GM12878 (cell line): ENCODE measurements around the gene GOSR1. TPM values are rescaled to one million over a fixed set of nuclear protein-coding genes. Genes with fewer than 3 reads are reported as not detected.

ENCODE experiments used
- ATAC-seq: fragments of 200-7000 bp; cut with Tn5 transposase; 3 replicates; pipeline ENCODE4 v1.9.1; 2020; ENCODE audit warnings: mild to moderate bottlenecking, moderate library complexity
- BruUV-seq: library from RNA; stranded (reverse); fragments of 400-500 nt; replicated peaks from 2 replicates; lab custom pipeline; 2021; lab: Mats Ljungman, UMichigan
- CTCF ChIA-PET: fragments of 300-600 bp; sonication (Branson Sonifier 250); formaldehyde crosslinking; extraction: SDS; loops from one replicate; lab custom pipeline; 2021; ENCODE audit warnings: inconsistent platforms; lab: Yijun Ruan, JAX
- POLR2A ChIA-PET: fragments of 350-600 bp; formaldehyde crosslinking; extraction: SDS; loops from one replicate; lab custom pipeline; 2021; ENCODE audit warnings: inconsistent platforms; lab: Charles Lee
- RAD21 ChIA-PET: fragments of 300-600 bp; sonication (Branson Sonifier 250); formaldehyde crosslinking; loops from one replicate; lab custom pipeline; 2023; ENCODE audit warnings: antibody characterized with exemption; ENCODE audit not compliant: unreplicated experiment; lab: Charles Lee
- SMC1A ChIA-PET: fragments of 300-600 bp; sonication (Branson Sonifier 250); formaldehyde crosslinking; loops from one replicate; lab custom pipeline; 2023; ENCODE audit not compliant: unreplicated experiment, uncharacterized antibody; lab: Charles Lee
- DNase-seq: peaks from one replicate; pipeline ENCODE4 v3.0.0-alpha.2; 2011; ENCODE audit warnings: low read depth, low spot score
- FAIRE-seq: peaks from 3 replicates; lab custom pipeline; 2011; peaks lifted over from hg19 to GRCh38; lab: Jason Lieb, UNC
- H2AFZ ChIP-seq: 2 replicates; pipeline ENCODE4 v1.6.0; 2011; ENCODE audit warnings: low read depth, low read length, control low read depth; ENCODE audit not compliant: control insufficient read depth
- H3K27ac ChIP-seq: 2 replicates; pipeline ENCODE4 v1.5.1; 2011; ENCODE audit warnings: control low read depth; ENCODE audit not compliant: control insufficient read depth, insufficient read depth
- H3K27me3 ChIP-seq, 2 experiments: replicated peaks in 1 of 2; 2 replicates each; pipeline versions ENCODE4 v1.6.0 to v1.6.1; 2011; ENCODE audit warnings: low read length in 1 of 2; ENCODE audit not compliant: control insufficient read depth in 2 of 2, insufficient read depth in 2 of 2
- H3K36me3 ChIP-seq, 2 experiments: 2 replicates each; pipeline ENCODE4 v1.5.1; 2011; ENCODE audit warnings: low read length in 1 of 2; ENCODE audit not compliant: control insufficient read depth in 2 of 2, insufficient read depth in 2 of 2
- H3K4me1 ChIP-seq: 2 replicates; pipeline ENCODE4 v1.6.1; 2011; ENCODE audit warnings: mild to moderate bottlenecking, low read length, moderate library complexity, mixed read lengths; ENCODE audit not compliant: control insufficient read depth, insufficient read depth
- H3K4me2 ChIP-seq: 2 replicates; pipeline ENCODE4 v1.6.0; 2011; ENCODE audit warnings: control low read depth; ENCODE audit not compliant: control insufficient read depth, insufficient read depth
- H3K4me3 ChIP-seq: fragments of 200-600 bp; sonication (generic); 2 replicates; pipeline ENCODE4 v1.5.1; 2016
- H3K79me2 ChIP-seq: 2 replicates; pipeline ENCODE4 v1.6.0; 2011; ENCODE audit warnings: low read length; ENCODE audit not compliant: control insufficient read depth, insufficient read depth
- H3K9ac ChIP-seq: 2 replicates; pipeline ENCODE4 v1.8.0; 2011; ENCODE audit warnings: low read length, control low read depth, mixed read lengths; ENCODE audit not compliant: control insufficient read depth, insufficient read depth
- H3K9me3 ChIP-seq: replicated peaks from 3 replicates; pipeline ENCODE4 v1.5.1; 2011; ENCODE audit warnings: mild to moderate bottlenecking, low read length; ENCODE audit not compliant: control insufficient read depth, insufficient read depth
- H4K20me1 ChIP-seq: 2 replicates; pipeline ENCODE4 v1.6.0; 2011; ENCODE audit not compliant: control insufficient read depth, insufficient read depth
- EGR1 ChIP-seq, 2 experiments: IDR thresholded peaks; 1 replicate in 1 of 2; 2 replicates in 1 of 2; pipeline ENCODE4 v1.6.1; 2011 to 2012; ENCODE audit warnings: low read depth in 2 of 2, low read length in 2 of 2, borderline replicate concordance in 1 of 2, mild to moderate bottlenecking in 1 of 2, moderate library complexity in 1 of 2
- ESRRA ChIP-seq: IDR thresholded peaks from 2 replicates; pipeline ENCODE4 v1.6.1; 2012; ENCODE audit warnings: mild to moderate bottlenecking, low read length, improper control_type of control experiment
- KDM1A ChIP-seq: fragments of 200-600 bp; sonication (generic); IDR thresholded peaks from 2 replicates; pipeline ENCODE4 v1.6.1; 2016; ENCODE audit warnings: borderline replicate concordance
- NFYB ChIP-seq: IDR thresholded peaks from 2 replicates; pipeline ENCODE4 v1.6.1; 2011; ENCODE audit warnings: low read depth, mild to moderate bottlenecking, low read length, improper control_type of control experiment, moderate library complexity; ENCODE audit not compliant: insufficient read depth
- PAX5 ChIP-seq: IDR thresholded peaks from 2 replicates; pipeline ENCODE4 v1.6.1; 2011; ENCODE audit warnings: low read depth, low read length, borderline replicate concordance
- POU2F2 ChIP-seq: IDR thresholded peaks from 3 replicates; pipeline ENCODE4 v1.6.1; 2011; ENCODE audit warnings: low read depth, mild to moderate bottlenecking, low read length, borderline replicate concordance
- RFX5 ChIP-seq: IDR thresholded peaks from 2 replicates; pipeline ENCODE4 v1.6.1; 2011; ENCODE audit warnings: low read depth, low read length, improper control_type of control experiment
- ZBTB33 ChIP-seq: fragments of 450-650 bp; IDR thresholded peaks from 2 replicates; pipeline ENCODE4 v1.6.1; 2017; ENCODE audit warnings: mild to moderate bottlenecking
- in situ Hi-C: fragments of 300-500 bp; cut with MboI; formaldehyde crosslinking; loops from 9 replicates; pipeline ENCODE4 v1.14.3; 2018; ENCODE audit warnings: mixed read lengths
- intact Hi-C: fragments of 100-400 bp; cut with micrococcal nuclease; formaldehyde crosslinking; loops from one replicate; pipeline ENCODE4 v1.14.2; 2022; ENCODE audit not compliant: unreplicated experiment
- polyA plus RNA-seq, 11 experiments: library from polyadenylated mRNA; depleted of rRNA in 4 of 11; unstranded in 6 of 11; stranded (reverse) in 5 of 11; fragments of >200 nt; fragmentation: Nextera tagmentation in 4 of 11; fragmentation: Illumina TruSeq in 1 of 11; extraction: Ambion mirVana in 4 of 11; extraction: Trizol in 1 of 11; gene quantifications; 1 replicate in 1 of 11; 2 replicates in 10 of 11; pipeline versions ENCODE4 v1.2.1 to v1.2.3, GENCODE V29; 2011 to 2016; ENCODE audit warnings: inconsistent platforms in 2 of 11, missing spikeins in 2 of 11, low read depth in 1 of 11
- total RNA-seq, 4 experiments: library from RNA; depleted of rRNA in 3 of 4; stranded (reverse); fragments of >200 nt in 3 of 4; fragmentation: Illumina TruSeq in 1 of 4; extraction: Trizol in 1 of 4; gene quantifications; 2 replicates each; pipeline versions ENCODE4 v1.2.1 to v1.2.3, GENCODE V29; 2013 to 2021

The GOSR1 gene
- total and polyA plus RNA-seq, 10 of the 15 experiments (the other 5 are each of a cell fraction or from before 2014, with no cell fraction given), result 21.4 to 99.3 (median 42.9) TPM

GRCh38 chr17:30495586-30495985 lies 18.4 kb downstream of the GOSR1 start:
- POLR2A ChIA-PET, result no interaction called here
- no peak overlapping the region for H2AFZ ChIP-seq
- intact Hi-C loops, result no loop called here
- no TSS peak for BruUV-seq
- no peaks in the 10 kb centered on the region for H3K79me2 ChIP-seq
- H3K27ac ChIP-seq, result no peak overlapping the region
- H3K4me1 ChIP-seq, result no peaks in the 10 kb centered on the region
- CTCF ChIA-PET, result no interaction called here
- in situ Hi-C loops, result no loop called here
- no peak overlapping the region for H3K9ac ChIP-seq
- H3K27me3 ChIP-seq, result no peaks in the 10 kb centered on the region
- no peak for FAIRE-seq
- no peaks in the 10 kb centered on the region for H4K20me1 ChIP-seq
- no peak overlapping the region for H3K4me3 ChIP-seq
- H3K4me2 ChIP-seq, result no peak overlapping the region
- H3K36me3 ChIP-seq, result peaks cover 8 to 27% of the 10 kb centered on the region in 2 experiments
- no peak for ATAC-seq
- RAD21 ChIA-PET, result no interaction called here
- SMC1A ChIA-PET, result no interaction called here
- DNase-seq, result no peak
- H3K9me3 ChIP-seq, result no peaks in the 10 kb centered on the region
- TF ChIP-seq ZBTB33 (no peak), POU2F2 (no peak), RFX5 (no peak), ESRRA (no peak), PAX5 (no peak), KDM1A (no peak), NFYB (no peak), EGR1 (IDR thresholded peaks at IDR 0.05; ENCODE audit: borderline replicate concordance in 1 of 2, low read depth in 2 of 2, low read length in 2 of 2) (no peak)
